ENCODE measurements around the gene DCTN3. TPM values are rescaled to one million over a fixed set of nuclear protein-coding genes. Genes with fewer than 3 reads are reported as not detected.

DCTN3 gene
- total and polyA plus RNA-seq, 9 of the 15 experiments (the other 6 are each of a cell fraction or from before 2014, with no cell fraction given), result 11.0 to 51.0 (median 41.9) TPM

GRCh38 chr9:34576597-34577399 lies 43.5 kb downstream of the DCTN3 start:
- intact Hi-C loops (cut with micrococcal nuclease) (no loop called here), in situ Hi-C loops (cut with MboI) (no loop called here)
- peaks cover 4% of the 10 kb centered on the region for H4K20me1 ChIP-seq (replicated peaks; ENCODE audit: control insufficient read depth, insufficient read depth, low read length)
- H3K27me3 ChIP-seq (ENCODE audit: control insufficient read depth in 2 of 2, insufficient read depth in 2 of 2, low read length in 2 of 2), result peaks cover 13 to 66% of the 10 kb centered on the region in 2 experiments; a peak in 4 of 5 replicates
- no peak overlapping the region for H2AFZ ChIP-seq (ENCODE audit: low read depth, low read length)
- no TSS peak for BruUV-seq (replicated peaks)
- no peak for FAIRE-seq
- no peak for TF ChIP-seq GATAD2B (IDR thresholded peaks at IDR 0.05; ENCODE audit: borderline replicate concordance)
- TF ChIP-seq TRIM24 (IDR thresholded peaks at IDR 0.05), result no peak
- TF ChIP-seq EP300 (IDR thresholded peaks at IDR 0.05; ENCODE audit: low read length), result no peak
- no peak for TF ChIP-seq KLF1 (tag; IDR thresholded peaks at IDR 0.05)
- TF ChIP-seq ATF1 (CRISPR knock-in tag; IDR thresholded peaks at IDR 0.05), result no peak
- TF ChIP-seq ATF1 (tag; IDR thresholded peaks at IDR 0.05), result no peak
- no peak for TF ChIP-seq TBL1XR1 (IDR thresholded peaks at IDR 0.05; ENCODE audit: low read length in 2 of 2)
- no peak for TF ChIP-seq MCM7 (IDR thresholded peaks at IDR 0.05)
- TF ChIP-seq HMGXB4 (CRISPR knock-in tag; IDR thresholded peaks at IDR 0.05), result no peak
- TF ChIP-seq THRB (CRISPR knock-in tag; conservative IDR thresholded peaks at IDR 0.05), result no peak
- TF ChIP-seq HNRNPLL (IDR thresholded peaks at IDR 0.05; ENCODE audit: low read depth, low read length, poor library complexity, severe bottlenecking), result no peak
- no peak for TF ChIP-seq NR0B1 (IDR thresholded peaks at IDR 0.05; ENCODE audit: partially characterized antibody)
- TF ChIP-seq MEF2A (IDR thresholded peaks at IDR 0.05; ENCODE audit: control insufficient read depth, low read depth, low read length), result no peak
- no peak for TF ChIP-seq PCBP2 (IDR thresholded peaks at IDR 0.05; ENCODE audit: low read depth, low read length, poor library complexity, severe bottlenecking)
- no peaks in the 10 kb centered on the region for H3K9me1 ChIP-seq (ENCODE audit: control insufficient read depth, insufficient read depth, low read length)
- no peak overlapping the region for H3K4me3 ChIP-seq
- no peaks in the 10 kb centered on the region for H3K36me3 ChIP-seq (ENCODE audit: control insufficient read depth, insufficient read depth, low read length)
- CTCF ChIA-PET (ENCODE audit: low intra/inter-chr PET ratio), result no interaction called here
- ATAC-seq, result peak; percentile 57; the same call in 2 of the 3 replicates
- WGBS (ENCODE audit: insufficient coverage, low coverage, missing lambda C conversion rate), result 3% methylated on average over 12 of the region's 14 CpGs
- no peak overlapping the region for H3K27ac ChIP-seq (ENCODE audit: extremely low read depth, low read depth, low read length)
- H3K4me2 ChIP-seq (ENCODE audit: insufficient read depth, low read length), result no peak overlapping the region
- peak in 1 of 4 experiments; percentile 35 for DNase-seq (ENCODE audit: extremely low read depth in 1 of 4, low spot score in 3 of 4)
- no peaks in the 10 kb centered on the region for H3K9me3 ChIP-seq (replicated peaks; ENCODE audit: control insufficient read depth, insufficient read depth, low read depth, low read length)
- POLR2A ChIA-PET, result no interaction called here
- no peak overlapping the region for H3K9ac ChIP-seq (ENCODE audit: insufficient read depth in 1 of 2, low read depth in 2 of 2, low read length in 2 of 2)
- H3K79me2 ChIP-seq (ENCODE audit: control insufficient read depth, insufficient read depth, low read length), result no peaks in the 10 kb centered on the region
- peaks cover 0 to 7% of the 10 kb centered on the region in 2 experiments; a peak in 2 of 5 replicates for H3K4me1 ChIP-seq (replicated peaks in 1 of 2; ENCODE audit: control insufficient read depth in 2 of 2, insufficient read depth in 2 of 2, low read length in 2 of 2)

All from K562 (cell line).